H1 (cell line): ENCODE measurements around the gene STXBP4. TPM values are rescaled to one million over a fixed set of nuclear protein-coding genes. Genes with fewer than 3 reads are reported as not detected.

Experiments used
- CTCF ChIA-PET: fragments of 300-600 bp; sonication (Branson Sonifier 250); formaldehyde crosslinking; loops from one replicate; lab custom pipeline; 2021; ENCODE audit not compliant: partially characterized antibody; lab: Charles Lee
- POLR2A ChIA-PET: fragments of 300-600 bp; sonication (Branson Sonifier 250); formaldehyde crosslinking; loops from one replicate; lab custom pipeline; 2021; ENCODE audit warnings: inconsistent platforms; ENCODE audit not compliant: partially characterized antibody; lab: Charles Lee
- DNase-seq, 2 experiments: peaks; one replicate each; pipeline versions ENCODE4 v3.0.0 to v3.0.0-alpha.2; 2010 to 2022; ENCODE audit warnings: low spot score in 2 of 2, low read depth in 1 of 2, mixed read lengths in 1 of 2
- FAIRE-seq: peaks from 2 replicates; lab custom pipeline; 2011; peaks lifted over from hg19 to GRCh38; lab: Jason Lieb, UNC
- H2AFZ ChIP-seq: 2 replicates; pipeline ENCODE4 v1.8.1; 2012; ENCODE audit warnings: low read length, inconsistent platforms
- H2AK5ac ChIP-seq: 2 replicates; pipeline ENCODE4 v1.6.1; 2013; ENCODE audit warnings: low read depth, low read length
- H2BK120ac ChIP-seq: replicated peaks from 2 replicates; pipeline ENCODE3; 2013; ENCODE audit warnings: low read depth, low read length, inconsistent platforms
- H2BK12ac ChIP-seq: 2 replicates; pipeline ENCODE4 v1.6.1; 2013; ENCODE audit warnings: low read depth, low read length
- H2BK15ac ChIP-seq: 2 replicates; pipeline ENCODE4 v1.6.1; 2013; ENCODE audit warnings: low read length
- H2BK20ac ChIP-seq: 2 replicates; pipeline ENCODE4 v1.6.1; 2013; ENCODE audit warnings: low read length
- H2BK5ac ChIP-seq: 2 replicates; pipeline ENCODE4 v1.6.1; 2013; ENCODE audit warnings: low read depth, low read length
- H3K14ac ChIP-seq: 2 replicates; pipeline ENCODE4 v1.6.1; 2013; ENCODE audit warnings: inconsistent platforms; ENCODE audit not compliant: insufficient read length
- H3K18ac ChIP-seq: 2 replicates; pipeline ENCODE4 v1.6.1; 2013; ENCODE audit warnings: low read length; ENCODE audit errors: extremely low read depth
- H3K23ac ChIP-seq: 2 replicates; pipeline ENCODE4 v1.6.1; 2013; ENCODE audit warnings: inconsistent platforms; ENCODE audit not compliant: insufficient read length
- H3K23me2 ChIP-seq: 2 replicates; pipeline ENCODE4 v1.6.1; 2013; ENCODE audit warnings: low read depth, low read length
- H3K27ac ChIP-seq: 2 replicates; pipeline ENCODE4 v1.6.1; 2011; ENCODE audit warnings: low read depth, low read length, inconsistent platforms
- H3K27me3 ChIP-seq, 4 experiments: replicated peaks in 1 of 4; 1 replicate in 1 of 4; 2 replicates in 3 of 4; pipeline versions ENCODE4 v1.6.1 to v1.8.1; 2011 to 2013; ENCODE audit warnings: low read length in 3 of 4, mild to moderate bottlenecking in 3 of 4, inconsistent platforms in 2 of 4, mixed read lengths in 2 of 4, moderate library complexity in 1 of 4; ENCODE audit not compliant: control insufficient read depth in 3 of 4, insufficient read depth in 3 of 4; ENCODE audit errors: extremely low read depth in 1 of 4
- H3K36me3 ChIP-seq, 4 experiments: 2 replicates each; pipeline versions ENCODE4 v1.6.1 to v1.8.1; 2011 to 2013; ENCODE audit warnings: mild to moderate bottlenecking in 4 of 4, low read length in 3 of 4, moderate library complexity in 2 of 4, control low read depth in 1 of 4, inconsistent platforms in 1 of 4; ENCODE audit not compliant: insufficient read depth in 4 of 4, control insufficient read depth in 2 of 4
- H3K4ac ChIP-seq: replicated peaks from 2 replicates; pipeline ENCODE3; 2013; ENCODE audit warnings: low read length, low read depth, mixed read lengths, inconsistent platforms; ENCODE audit not compliant: insufficient read length
- H3K4me1 ChIP-seq, 4 experiments: replicated peaks in 1 of 4; 1 replicate in 1 of 4; 2 replicates in 3 of 4; pipeline versions ENCODE4 v1.6.1 to v1.8.1; 2011 to 2013; ENCODE audit warnings: low read length in 3 of 4, inconsistent platforms in 2 of 4, mixed read lengths in 1 of 4; ENCODE audit not compliant: insufficient read depth in 4 of 4, control insufficient read depth in 3 of 4
- H3K4me2 ChIP-seq, 2 experiments: 2 replicates each; pipeline versions ENCODE4 v1.6.1 to v1.8.1; 2011 to 2013; ENCODE audit warnings: low read depth in 2 of 2, low read length in 2 of 2, control low read depth in 1 of 2, inconsistent platforms in 1 of 2, mild to moderate bottlenecking in 1 of 2; ENCODE audit not compliant: insufficient read depth in 1 of 2
- H3K4me3 ChIP-seq, 4 experiments: fragments of 200-600, 300-600 bp in 1 of 4; sonication (generic), shearing (Covaris generic), sonication (Bioruptor Twin) in 1 of 4; 2 replicates each; pipeline versions ENCODE4 v1.5.1 to v1.8.1; 2011 to 2016; ENCODE audit warnings: low read length in 4 of 4, low read depth in 3 of 4, control low read depth in 2 of 4, inconsistent platforms in 2 of 4, mild to moderate bottlenecking in 2 of 4, mixed read lengths in 1 of 4, moderate library complexity in 1 of 4; ENCODE audit not compliant: insufficient read depth in 2 of 4; ENCODE audit errors: extremely low read depth in 1 of 4
- H3K56ac ChIP-seq: replicated peaks from 2 replicates; pipeline ENCODE3; 2013; ENCODE audit warnings: low read depth, mild to moderate bottlenecking, mixed read lengths, low read length, inconsistent platforms; ENCODE audit not compliant: insufficient read length
- H3K79me1 ChIP-seq: 2 replicates; pipeline ENCODE4 v1.6.1; 2013; ENCODE audit warnings: low read depth, low read length, control low read depth
- H3K79me2 ChIP-seq, 2 experiments: 2 replicates each; pipeline versions ENCODE4 v1.6.1 to v1.8.1; 2012 to 2013; ENCODE audit warnings: low read length in 2 of 2, mild to moderate bottlenecking in 2 of 2, inconsistent platforms in 1 of 2; ENCODE audit not compliant: insufficient read depth in 2 of 2, control insufficient read depth in 1 of 2
- H3K9ac ChIP-seq, 4 experiments: replicated peaks in 1 of 4; 1 replicate in 1 of 4; 2 replicates in 3 of 4; pipeline versions ENCODE4 v1.6.1 to v1.8.1; 2011 to 2013; ENCODE audit warnings: low read depth in 3 of 4, low read length in 3 of 4, control low read depth in 2 of 4, mild to moderate bottlenecking in 2 of 4, moderate library complexity in 2 of 4, inconsistent platforms in 1 of 4; ENCODE audit errors: extremely low read depth in 1 of 4
- H3K9me3 ChIP-seq, 2 experiments: 2 replicates each; pipeline versions ENCODE4 v1.6.1 to v1.8.1; 2012 to 2013; ENCODE audit warnings: mild to moderate bottlenecking in 2 of 2, moderate library complexity in 2 of 2, control low read depth in 1 of 2, inconsistent platforms in 1 of 2, low read depth in 1 of 2, low read length in 1 of 2, mixed read lengths in 1 of 2; ENCODE audit not compliant: insufficient read depth in 2 of 2
- H4K20me1 ChIP-seq, 2 experiments: replicated peaks in 1 of 2; 2 replicates each; pipeline versions ENCODE3 to v1.8.1; 2011 to 2013; ENCODE audit warnings: inconsistent platforms in 2 of 2, low read length in 2 of 2, mild to moderate bottlenecking in 1 of 2; ENCODE audit not compliant: insufficient read depth in 2 of 2, control insufficient read depth in 1 of 2
- H4K5ac ChIP-seq: 2 replicates; pipeline ENCODE4 v1.6.1; 2013; ENCODE audit warnings: low read length, low read depth, mixed read lengths, inconsistent platforms; ENCODE audit not compliant: insufficient read length
- H4K8ac ChIP-seq: 2 replicates; pipeline ENCODE4 v1.8.0; 2013; ENCODE audit warnings: mild to moderate bottlenecking, moderate library complexity, low read length, inconsistent platforms; ENCODE audit not compliant: insufficient read depth; ENCODE audit errors: extremely low read depth
- H4K91ac ChIP-seq: replicated peaks from 2 replicates; pipeline ENCODE3; 2013; ENCODE audit warnings: low read length, mixed read lengths, inconsistent platforms; ENCODE audit not compliant: insufficient read length
- BCL11A ChIP-seq, 2 experiments: IDR thresholded peaks; one replicate each; pipeline ENCODE4 v1.6.1; 2011; ENCODE audit warnings: low read depth in 2 of 2, low read length in 2 of 2, mild to moderate bottlenecking in 2 of 2
- CTBP2 ChIP-seq: IDR thresholded peaks from 2 replicates; pipeline ENCODE4 v1.7.0; 2011; ENCODE audit warnings: borderline replicate concordance, mild to moderate bottlenecking, moderate library complexity, mixed read lengths, low read length; ENCODE audit not compliant: insufficient read depth, insufficient read length
- E2F6 ChIP-seq: IDR thresholded peaks from 2 replicates; pipeline ENCODE4 v1.6.1; 2012; ENCODE audit warnings: inconsistent platforms
- EGR1 ChIP-seq: IDR thresholded peaks from 2 replicates; pipeline ENCODE4 v1.6.1; 2011; ENCODE audit warnings: low read depth, low read length, borderline replicate concordance
- GABPA ChIP-seq: IDR thresholded peaks from 2 replicates; pipeline ENCODE4 v1.6.1; 2011; ENCODE audit warnings: mild to moderate bottlenecking, low read length, moderate library complexity, borderline replicate concordance; ENCODE audit not compliant: insufficient read depth
- RBBP5 ChIP-seq: IDR thresholded peaks from 2 replicates; pipeline ENCODE4 v1.7.1; 2012; ENCODE audit warnings: low read depth, mild to moderate bottlenecking, inconsistent platforms, low read length, moderate library complexity, borderline replicate concordance
- RXRA ChIP-seq: IDR thresholded peaks from 2 replicates; pipeline ENCODE4 v1.6.1; 2011; ENCODE audit warnings: low read depth, mild to moderate bottlenecking, low read length, moderate library complexity; ENCODE audit not compliant: insufficient read depth
- SIX5 ChIP-seq: IDR thresholded peaks from 2 replicates; pipeline ENCODE4 v1.6.1; 2011; ENCODE audit warnings: mild to moderate bottlenecking, low read depth, low read length
- WGBS, 2 experiments: shearing (Covaris generic) in 1 of 2; methylation state at CpG; one replicate each; pipeline versions ENCODE4 v1.1.6 to v1.1.7; 2013 to 2015; ENCODE audit warnings: low lambda C conversion rate in 2 of 2, mixed read lengths in 2 of 2, inconsistent platforms in 1 of 2, low coverage in 1 of 2, missing lambda C conversion rate in 1 of 2; ENCODE audit not compliant: insufficient replicate concordance in 2 of 2, insufficient coverage in 1 of 2, insufficient read length in 1 of 2; ENCODE audit errors: extremely low coverage in 1 of 2, missing lambda C conversion rate in 1 of 2; 5-methylcytosine and 5-hydroxymethylcytosine counted together
- polyA plus RNA-seq, 7 experiments: library from polyadenylated mRNA; depleted of rRNA in 3 of 7; stranded (reverse) in 5 of 7; unstranded in 2 of 7; fragments of >200 nt in 5 of 7; fragments of 200-250 nt in 2 of 7; gene quantifications; 1 replicate in 5 of 7; 2 replicates in 1 of 7; 4 replicates in 1 of 7; pipeline versions ENCODE4 v1.2.1 to v1.2.3, GENCODE V29; 2011 to 2013; ENCODE audit warnings: missing spikeins in 2 of 7, mixed read lengths in 2 of 7
- total RNA-seq: library from RNA; stranded (reverse); fragmentation: NEBNext Ultra II Directional; extraction: Animal tissue kit (Norgen Biotek cat#: 25700); gene quantifications from 2 replicates; pipeline ENCODE4 v1.2.1, GENCODE V29; 2021

Gene STXBP4
- total and polyA plus RNA-seq, 2 of the 8 experiments (the other 6 are each of a cell fraction or from before 2014, with no cell fraction given) = 3.2 to 18.5 TPM

DNA sequence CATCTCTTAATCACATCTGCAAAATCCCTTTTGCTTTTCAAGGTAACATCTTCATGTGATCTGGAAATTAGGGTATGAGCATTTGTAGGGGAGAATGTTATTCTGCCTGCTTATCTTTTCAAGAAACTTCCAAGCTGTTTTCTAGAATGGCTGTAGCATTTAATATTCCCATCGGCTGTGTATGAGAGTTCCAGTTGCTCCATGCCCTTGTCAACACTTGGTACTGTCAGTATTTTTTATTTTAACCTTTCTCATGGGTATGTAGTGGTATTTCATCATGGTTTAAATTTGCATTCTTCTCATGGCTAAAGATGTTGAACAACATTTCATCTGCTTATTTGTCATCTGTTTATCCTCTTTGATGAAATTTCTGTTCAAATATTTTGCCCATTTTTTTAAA is 205.6 kb downstream of the STXBP4 start:
- POLR2A ChIA-PET = no interaction called here
- Histone ChIP-seq H3K9me3 (peaks cover 4 to 9% of the 10 kb centered on the region in 2 experiments; a peak in 2 of 4 replicates), H2BK5ac (no peak overlapping the region), H3K56ac (no peak overlapping the region), H3K23me2 (no peaks in the 10 kb centered on the region), H4K5ac (no peak overlapping the region), H2AK5ac (no peak overlapping the region), H4K91ac (no peak overlapping the region), H3K9ac (no peak overlapping the region)
- TF ChIP-seq CTBP2 (no peak), SIX5 (no peak), EGR1 (no peak), GABPA (no peak), RBBP5 (no peak), E2F6 (no peak), BCL11A (IDR thresholded peaks at IDR 0.05; ENCODE audit: low read depth in 2 of 2, low read length in 2 of 2) (no peak), RXRA (no peak)
- TF ChIP-seq, all 59 proteins: peak for 0
- Histone ChIP-seq H3K27me3 (no peaks in the 10 kb centered on the region), H2AFZ (no peak overlapping the region), H2BK12ac (no peak overlapping the region), H3K4me2 (no peak overlapping the region), H2BK120ac (no peak overlapping the region), H4K20me1 (no peaks in the 10 kb centered on the region), H3K79me2 (no peaks in the 10 kb centered on the region), H3K23ac (no peak overlapping the region), H3K79me1 (no peaks in the 10 kb centered on the region), H2BK20ac (no peak overlapping the region), H3K14ac (no peak overlapping the region), H3K36me3 (no peaks in the 10 kb centered on the region; a peak in 1 of 8 replicates), H3K18ac (no peak overlapping the region), H3K4me3 (no peak overlapping the region), H3K4me1 (no peaks in the 10 kb centered on the region; a peak in 1 of 7 replicates), H4K8ac (no peak overlapping the region), H3K4ac (no peak overlapping the region), H3K27ac (no peak overlapping the region), H2BK15ac (no peak overlapping the region)
- FAIRE-seq (no peak), DNase-seq (no peak)
- CTCF ChIA-PET = no interaction called here
- WGBS, 2 experiments = 91% methylated on average over 1 of the region's 1 CpG; no CpG with 5 or more reads in 1 of the 2 experiments
